Measurements from ENCODE around the gene SDHAF3.
A peak's percentile ranks its signal among the peaks of the same experiment; 100 is the strongest.
"Not testable (repeated sequence)": the region's sequence is repeated elsewhere in the genome, so short reads cannot be mapped to it uniquely, and the experiment has no call there.

SDHAF3 gene

DNA sequence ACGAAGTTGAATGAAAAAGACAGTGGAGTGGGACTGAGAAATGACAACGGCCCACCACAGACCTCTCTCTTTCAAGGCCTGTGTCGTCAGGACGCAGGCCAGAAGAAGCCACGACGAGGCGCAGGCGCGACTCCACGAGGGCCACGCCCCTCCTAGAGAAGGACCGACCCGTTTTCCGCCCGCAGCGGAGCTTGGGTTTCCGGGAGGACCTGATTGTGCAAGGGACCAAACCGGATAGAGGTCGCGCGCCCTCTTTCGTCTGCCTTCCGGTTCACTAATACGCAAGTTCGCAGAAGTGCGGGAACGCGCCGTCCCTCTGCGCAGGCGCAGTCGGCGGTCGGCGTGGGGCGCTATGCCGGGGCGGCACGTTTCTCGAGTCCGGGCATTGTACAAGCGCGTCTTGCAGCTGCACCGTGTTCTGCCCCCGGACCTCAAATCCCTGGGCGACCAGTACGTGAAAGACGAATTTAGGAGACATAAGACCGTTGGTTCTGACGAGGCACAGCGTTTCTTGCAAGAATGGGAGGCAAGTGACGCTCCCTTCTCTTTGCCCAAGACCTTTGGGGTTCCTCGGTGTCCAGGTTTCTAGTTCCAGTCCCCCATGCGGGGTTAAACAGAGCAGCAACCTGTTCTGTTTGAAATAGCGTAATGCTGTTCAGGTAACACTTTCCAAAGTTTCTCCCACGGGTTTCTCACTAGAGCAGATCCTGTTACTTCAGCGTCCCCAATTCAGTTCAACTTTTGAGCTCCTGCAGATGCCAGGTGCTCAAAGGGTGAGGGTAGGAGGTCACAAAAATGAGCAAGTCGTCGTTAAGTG, at the start of gene SDHAF3:
Gene SDHAF3 (plus strand): TSS at position 327 of the 817 bp plus-strand sequence. CDS start 26 bp downstream, at position 353.
- intact Hi-C loops (cut with DNase I): no loop called here
- peak; percentile 92 to 99 (median 95) for DNase-seq

DNA sequence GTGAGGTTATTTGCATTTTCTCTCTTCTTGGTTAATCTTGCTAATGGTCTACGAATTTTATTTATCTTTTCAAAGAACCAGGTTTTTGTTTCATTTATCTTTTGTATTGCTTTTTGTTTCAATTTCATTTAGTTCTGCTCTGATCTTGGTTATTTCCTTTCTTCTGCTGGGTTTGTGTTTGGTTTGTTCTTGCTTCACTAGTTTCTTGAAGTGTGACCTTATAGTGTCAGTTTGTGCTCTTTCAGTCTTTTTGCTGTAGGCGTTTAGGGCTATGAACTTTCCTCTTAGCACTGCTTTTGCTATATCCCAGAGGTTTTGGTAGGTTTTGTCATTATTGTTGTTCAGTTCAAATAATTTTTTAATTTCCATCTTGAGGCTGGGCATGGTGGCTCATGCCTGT, 45.5 kb upstream of the SDHAF3 start:
- DNase-seq; intact Hi-C loops (cut with DNase I): not testable (repeated sequence)

DNA sequence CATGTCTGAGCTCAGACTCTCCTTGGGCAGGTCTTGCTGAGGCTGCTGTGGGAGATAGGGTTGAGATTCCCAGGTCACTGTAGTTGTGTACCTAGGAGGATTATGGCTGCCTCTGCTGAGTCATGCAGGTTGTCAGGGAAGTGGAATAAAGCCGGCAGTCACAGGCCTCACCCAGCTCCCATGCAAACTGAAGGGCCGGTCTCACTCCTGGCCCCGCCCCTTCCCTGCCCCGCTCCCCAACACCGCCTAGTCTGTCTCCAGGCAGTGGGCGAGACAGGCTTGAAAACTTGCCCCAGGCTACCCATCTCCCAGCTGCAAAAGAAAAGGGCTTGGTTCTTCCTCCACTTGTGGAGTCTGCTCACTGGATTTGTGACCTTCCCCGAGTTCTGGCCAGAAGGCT, 41.6 kb upstream of the SDHAF3 start:
- DNase-seq: no peak
- intact Hi-C loops (cut with DNase I): no loop called here

DNA sequence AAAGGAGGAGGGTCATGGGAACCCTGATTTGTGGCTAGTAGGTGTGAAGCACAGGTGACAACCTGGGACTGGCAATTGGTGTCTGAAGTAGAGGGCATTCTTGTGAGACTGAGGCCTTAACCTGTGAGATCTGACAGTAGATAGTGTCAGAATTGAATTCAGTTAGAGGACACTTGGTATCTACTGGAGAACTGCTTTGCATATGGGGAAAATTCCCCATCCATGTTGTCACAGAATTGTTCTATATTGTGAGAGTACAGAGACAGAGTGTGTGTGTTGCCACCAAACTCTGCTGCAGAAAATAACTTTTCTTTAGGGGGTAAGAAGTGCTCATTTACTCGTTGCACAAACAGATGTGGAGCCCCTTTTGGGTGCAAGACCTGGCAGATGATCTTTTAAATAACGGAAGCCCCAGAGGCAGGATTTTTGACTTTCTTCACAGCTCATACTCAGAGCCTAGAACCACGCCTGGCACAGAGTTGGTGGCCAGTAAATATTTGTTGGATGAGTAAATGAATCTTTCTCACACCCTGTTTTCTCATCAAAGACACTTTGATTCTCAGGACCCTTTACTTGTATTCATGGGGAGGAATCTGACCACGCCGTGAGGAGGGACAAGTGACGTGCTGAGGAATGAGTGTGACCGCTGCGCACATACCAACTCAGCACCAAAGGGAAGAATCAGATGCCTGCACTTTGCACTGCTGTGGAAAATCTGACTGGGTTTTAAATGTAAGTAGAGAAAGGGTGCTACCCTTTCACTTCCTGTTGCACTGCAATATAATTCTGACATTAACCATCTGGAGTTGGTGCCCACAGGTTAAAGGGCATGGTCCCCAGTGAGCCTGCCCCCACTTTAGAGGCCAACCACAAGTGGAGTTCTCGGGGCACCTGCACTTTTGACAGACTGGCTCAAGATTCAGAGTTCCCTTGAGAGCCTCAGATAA, 39.2 kb upstream of the SDHAF3 start:
- intact Hi-C loops (cut with DNase I): no loop called here
- no peak for DNase-seq

DNA sequence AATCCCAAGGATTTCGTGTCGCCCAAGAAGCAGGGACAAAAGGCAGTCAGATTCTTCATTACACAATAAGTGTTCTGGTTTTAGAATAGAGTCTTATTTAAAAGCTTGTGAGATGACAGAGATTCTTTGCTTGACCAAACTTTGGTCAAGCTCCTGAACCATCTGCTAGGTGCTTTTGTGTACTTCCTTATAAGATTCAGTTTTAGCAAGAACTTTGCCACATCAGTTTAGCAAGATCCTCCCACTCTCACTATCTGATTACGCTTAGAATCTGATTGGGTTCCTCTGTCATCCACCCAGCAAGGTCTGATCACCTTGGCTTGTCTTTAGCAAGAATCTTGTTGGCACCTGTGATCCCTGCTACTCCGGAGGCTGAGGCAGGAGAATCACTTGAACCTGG, 38.2 kb upstream of the SDHAF3 start:
- intact Hi-C loops (cut with DNase I): no loop called here
- DNase-seq: no peak

DNA sequence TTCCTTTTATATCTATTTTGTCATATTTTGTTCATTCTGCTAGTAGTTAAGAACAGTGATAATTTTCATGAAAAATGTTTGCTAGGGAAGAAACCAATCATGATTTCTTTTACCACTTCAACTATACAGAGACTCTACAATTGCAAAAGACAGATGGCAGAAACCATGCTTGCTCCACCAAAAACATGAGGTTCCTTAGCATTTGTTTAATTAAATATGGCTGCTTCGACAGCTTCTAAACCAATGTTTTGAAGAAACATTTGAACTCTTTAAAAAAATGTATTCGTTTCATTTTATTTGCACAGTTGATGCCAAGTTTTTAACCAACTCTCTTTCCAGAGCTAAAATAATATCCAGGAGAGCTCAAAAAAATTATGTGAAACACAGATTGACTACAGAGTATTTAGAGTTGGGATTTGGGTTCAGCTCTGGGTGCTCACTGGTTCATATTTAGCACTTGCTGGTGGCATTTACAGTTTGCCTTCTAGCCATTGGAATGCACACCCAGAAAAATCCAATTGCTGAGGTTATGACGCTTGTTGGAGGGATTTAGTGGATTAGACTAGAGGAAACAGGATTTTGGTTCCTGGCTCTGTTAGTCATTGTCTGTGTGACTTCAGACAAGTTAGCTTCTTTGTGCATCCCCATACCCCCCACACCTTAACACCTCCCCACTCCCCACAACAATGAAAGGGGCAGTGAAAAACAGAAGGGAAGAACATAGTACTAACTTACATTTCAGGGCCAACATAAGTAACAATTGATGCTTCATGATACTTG, 35.8 kb upstream of the SDHAF3 start:
- DNase-seq: no peak
- intact Hi-C loops (cut with DNase I): no loop called here

DNA sequence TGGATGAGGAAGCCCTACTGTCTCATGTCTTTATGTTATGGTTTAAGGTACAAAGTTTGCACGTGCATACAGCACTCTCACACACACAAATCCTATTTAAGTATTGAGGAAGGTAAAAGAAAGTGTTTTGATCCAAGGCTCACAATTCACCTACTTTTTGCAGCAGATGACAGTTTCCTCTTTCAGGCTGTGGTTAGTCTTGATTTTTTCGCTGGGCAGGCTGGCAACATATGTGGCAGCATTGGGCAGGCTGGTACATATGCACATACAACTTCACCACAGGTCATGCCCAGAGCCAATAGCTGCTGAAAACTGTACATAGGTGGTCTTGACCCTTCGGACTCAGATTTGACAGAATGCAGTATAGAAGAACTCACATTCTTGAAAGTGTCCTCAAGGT, 29.1 kb upstream of the SDHAF3 start:
- intact Hi-C loops (cut with DNase I): no loop called here
- no peak for DNase-seq

DNA sequence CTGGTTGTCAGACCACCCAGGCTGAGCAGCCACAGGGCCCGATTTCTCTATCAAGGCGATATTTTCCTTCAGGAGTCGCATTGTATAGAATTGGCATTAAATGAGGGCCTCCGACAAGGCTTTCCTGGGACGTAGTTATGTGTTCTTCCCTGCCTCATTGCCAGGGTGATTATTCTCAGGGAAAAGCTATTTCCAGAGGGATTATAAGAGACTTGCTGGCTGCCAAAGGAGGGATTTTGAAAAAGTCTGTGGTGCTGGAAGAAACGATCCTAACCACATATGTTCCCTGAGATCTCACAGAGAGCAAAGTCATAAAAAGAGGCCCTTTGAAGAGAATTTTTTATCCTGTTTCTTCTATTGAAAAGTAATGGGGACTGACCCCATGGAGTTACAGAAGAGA, 27.7 kb upstream of the SDHAF3 start:
- no peak for DNase-seq
- intact Hi-C loops (cut with DNase I): no loop called here

DNA sequence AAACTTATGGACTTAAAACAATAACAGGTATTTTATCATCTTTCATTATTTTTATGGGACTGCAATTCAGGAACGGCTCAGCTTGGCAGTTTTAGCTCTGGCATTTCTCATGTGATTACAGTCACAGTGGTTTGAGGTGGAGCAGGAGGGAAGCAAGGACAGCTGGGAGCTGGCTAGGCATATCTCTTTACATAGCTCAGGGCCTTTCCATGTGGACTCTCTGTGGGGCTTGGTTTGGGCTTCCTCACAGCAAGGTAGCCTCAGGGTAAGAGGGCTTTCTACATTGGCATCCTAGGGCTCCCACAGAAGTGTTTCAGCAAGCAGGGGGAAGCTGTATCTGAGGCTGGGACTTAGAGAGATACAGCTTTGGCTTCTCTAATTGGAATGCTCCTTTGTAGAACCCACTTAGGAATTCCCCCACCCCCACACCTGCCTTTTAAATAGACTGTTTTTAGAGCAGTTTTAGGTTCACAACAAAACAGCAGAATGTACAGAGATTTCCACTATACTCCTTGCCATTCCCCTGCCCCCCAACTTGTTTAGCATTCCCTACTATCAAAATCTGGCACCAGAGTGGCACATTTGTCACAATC, 26.6 kb upstream of the SDHAF3 start:
- no peak for DNase-seq
- intact Hi-C loops (cut with DNase I): no loop called here

DNA sequence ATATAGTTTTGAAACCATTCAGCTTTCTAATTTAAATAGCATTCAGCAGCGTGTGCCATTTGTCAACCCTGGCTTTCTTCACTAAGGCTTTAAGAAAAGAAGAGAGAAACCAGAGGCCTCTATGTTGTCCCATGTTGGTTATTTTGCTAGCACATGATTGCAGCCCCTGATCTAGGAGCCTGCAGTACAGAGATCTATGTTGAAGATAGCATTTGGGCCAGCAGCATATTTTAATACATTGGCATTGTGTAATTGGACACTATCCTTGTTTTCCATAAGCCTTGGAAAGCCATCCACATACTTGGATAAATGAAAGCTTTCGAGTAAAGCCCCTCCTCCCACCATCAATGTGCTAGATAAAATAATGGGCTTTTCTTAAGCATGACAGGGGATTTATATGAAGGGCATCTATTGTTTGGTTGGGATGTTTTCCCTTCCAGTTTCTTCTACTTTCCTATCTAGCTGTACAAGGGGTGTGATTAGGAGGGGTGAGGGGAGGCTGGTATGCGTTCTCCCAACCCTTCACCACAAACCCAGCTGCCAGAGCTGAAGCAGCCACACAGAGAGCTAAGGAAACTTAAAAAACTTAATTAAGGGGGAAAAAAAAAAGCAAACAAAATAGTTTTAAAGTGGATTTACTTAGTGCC, 23.1 kb upstream of the SDHAF3 start:
- no peak for DNase-seq
- intact Hi-C loops (cut with DNase I): no loop called here

DNA sequence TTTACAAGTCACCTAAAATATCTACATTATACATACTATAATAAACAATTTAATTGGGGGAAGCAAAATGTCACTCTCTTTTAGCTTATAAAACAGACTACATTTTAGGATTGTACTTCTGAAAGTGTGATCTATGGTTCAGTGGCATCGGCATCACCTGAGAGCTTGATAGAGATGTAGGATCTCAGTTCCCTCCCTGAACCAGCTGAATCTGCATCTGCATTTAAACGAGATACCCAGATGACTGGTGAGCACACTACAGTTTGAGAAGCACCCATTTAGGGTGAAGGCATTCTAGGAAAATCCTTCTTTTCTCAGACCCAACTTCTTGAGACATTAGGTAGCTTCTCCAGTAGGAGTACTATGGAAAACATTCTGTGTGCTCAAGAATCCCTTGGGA, 21.5 kb upstream of the SDHAF3 start:
- no peak for DNase-seq
- intact Hi-C loops (cut with DNase I): no loop called here

DNA sequence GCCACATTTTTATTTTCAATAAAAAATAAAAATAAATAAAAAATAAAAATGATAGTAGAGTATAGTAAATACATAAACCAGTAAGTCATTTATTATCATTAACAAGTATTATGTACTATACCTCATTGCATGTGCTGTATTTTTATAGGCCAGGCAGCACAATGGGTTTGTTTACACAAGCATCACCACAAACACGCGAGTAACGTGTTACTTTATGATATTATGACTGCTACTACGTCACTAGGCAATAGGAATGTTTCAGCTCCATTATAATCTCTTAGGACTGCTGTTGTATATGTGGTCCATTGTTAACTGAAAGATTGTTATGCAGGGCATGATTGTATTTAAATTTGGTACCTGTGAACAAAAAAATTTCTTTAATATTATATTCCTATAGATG, 20.8 kb upstream of the SDHAF3 start:
- no peak for DNase-seq
- intact Hi-C loops (cut with DNase I): no loop called here

DNA sequence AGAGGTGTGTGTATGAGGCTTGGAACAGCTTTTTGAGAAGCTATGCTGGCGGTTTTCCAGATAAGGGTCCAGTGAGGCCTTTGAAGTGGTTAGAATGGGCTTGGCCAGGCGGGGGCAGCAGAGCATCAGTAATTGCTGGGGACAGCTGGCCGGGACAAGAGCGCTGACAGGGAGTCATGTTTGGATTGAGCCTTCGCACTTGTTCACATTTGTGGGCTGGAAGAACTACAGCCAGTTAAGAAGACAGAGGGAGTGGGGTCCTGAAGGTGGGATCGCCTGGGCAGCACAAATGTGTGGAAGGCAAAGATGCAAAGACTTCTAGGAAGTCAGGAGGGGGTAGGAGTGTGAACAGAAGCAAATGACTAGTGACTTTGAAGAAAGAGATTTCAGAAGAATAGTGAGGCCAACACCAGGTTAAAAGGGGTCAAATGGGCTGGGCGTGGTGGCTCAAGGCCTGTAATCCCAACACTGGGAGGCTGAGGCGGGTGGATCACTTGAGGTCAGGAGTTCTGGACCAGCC, 12.7 kb upstream of the SDHAF3 start:
- intact Hi-C loops (cut with DNase I): loop anchor here (1.0 kb wide), 2 partner anchors 75 to 731 kb away; no protein-coding TSS in a partner anchor

DNA sequence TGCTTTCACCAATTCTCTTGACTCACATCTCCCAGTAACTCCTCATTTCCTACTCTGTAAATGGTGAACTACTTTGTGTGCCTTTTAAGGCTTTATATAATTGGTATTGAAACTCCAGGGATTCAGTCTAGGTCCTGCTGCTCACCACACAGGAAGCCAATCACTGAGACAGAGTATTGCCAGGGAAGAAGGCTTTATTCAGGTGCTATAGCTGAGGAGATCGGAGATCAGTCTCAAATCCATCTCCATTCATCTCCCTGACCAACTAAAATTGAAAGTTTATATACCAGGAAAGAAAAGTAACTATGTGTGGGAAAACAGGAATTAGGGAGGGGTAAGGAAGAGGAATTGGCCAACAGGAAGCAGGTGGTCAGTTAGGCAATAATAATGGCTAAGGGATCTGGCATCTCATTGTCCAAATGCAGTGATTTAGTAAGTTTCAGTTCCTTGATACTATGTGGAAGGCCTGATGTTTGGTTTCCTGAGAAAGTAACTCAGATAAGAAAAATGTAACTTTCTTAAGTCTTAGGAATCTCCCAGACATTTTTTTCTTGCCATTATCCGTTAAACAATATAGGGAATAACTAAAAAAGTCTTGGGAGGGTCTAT, 10.2 kb upstream of the SDHAF3 start:
- intact Hi-C loops (cut with DNase I): no loop called here
- no peak for DNase-seq

More for the DNA sequence above, 12.7 kb upstream of the SDHAF3 start:
- peak; percentile 38 to 96 (median 82) for DNase-seq

DNA sequence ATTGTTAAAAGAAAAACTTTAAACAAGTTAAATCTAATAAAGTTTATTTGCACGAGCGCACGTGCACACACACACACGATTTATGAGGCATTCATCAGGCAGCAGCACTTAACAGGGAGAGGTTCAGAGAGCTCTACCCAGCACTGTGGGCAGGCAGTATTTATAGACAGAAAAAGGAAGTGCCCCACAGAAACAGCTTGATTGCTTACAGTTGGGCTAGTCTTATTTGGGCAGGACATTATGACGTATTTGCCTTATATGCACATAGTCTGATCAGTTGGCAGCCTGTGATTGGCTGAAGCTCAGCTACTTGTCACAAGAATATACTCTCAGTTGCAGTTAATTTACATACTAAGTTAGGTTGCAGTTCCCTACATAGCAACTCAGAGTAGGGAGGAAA, 1.2 kb upstream of the SDHAF3 start:
- intact Hi-C loops (cut with DNase I): no loop called here
- peak in 1 of 10 donors; percentile 32 for DNase-seq

DNA sequence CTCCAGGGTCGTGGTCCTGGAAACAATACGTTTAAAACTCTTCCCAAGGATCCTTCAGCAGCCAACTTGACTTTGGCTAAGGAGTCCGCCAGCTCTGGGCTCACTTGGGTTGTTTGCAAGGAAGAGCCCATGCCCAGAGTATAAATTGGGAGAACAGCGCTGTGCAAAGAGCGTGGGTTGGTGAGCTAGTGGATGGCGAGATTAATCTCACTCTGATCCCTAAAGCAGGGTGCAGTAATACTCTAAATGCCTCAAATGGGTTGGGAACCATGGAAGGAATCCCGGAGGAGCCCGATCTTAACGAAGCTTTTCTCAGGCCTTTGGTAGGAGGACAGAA, 495 bp upstream of the SDHAF3 start:
- intact Hi-C loops (cut with DNase I): no loop called here
- peak in 1 of 10 donors; percentile 71 for DNase-seq

DNA sequence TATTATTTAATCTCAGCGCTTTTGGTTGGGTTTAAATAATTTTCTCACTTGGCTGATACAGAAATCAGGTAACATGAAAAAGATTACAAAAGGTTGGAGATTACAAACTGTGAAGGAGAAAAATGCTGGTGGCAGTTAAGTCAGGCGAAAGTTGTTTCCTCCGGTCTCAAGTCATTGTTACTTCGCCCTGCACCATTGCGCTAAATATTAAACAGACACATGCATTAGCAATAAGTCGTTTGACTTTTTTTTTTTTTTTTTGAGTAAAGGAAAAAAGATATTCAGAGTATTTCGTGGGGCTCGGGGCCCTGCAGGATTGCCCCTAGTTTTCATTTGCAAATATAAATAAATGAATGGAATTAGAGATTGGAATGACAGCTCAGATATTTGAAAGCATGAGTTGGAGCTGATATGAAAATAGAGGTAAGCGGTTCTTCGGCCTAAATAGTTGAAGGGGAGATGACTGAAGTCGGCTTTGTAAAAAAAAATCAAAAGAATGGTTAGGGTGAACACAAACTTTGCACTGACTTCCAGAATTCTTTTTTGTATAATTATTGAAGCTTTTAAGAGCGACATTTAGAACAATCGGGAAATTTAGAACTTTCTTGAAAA, 914 bp downstream of the SDHAF3 start:
- intact Hi-C loops (cut with DNase I): no loop called here

DNA sequence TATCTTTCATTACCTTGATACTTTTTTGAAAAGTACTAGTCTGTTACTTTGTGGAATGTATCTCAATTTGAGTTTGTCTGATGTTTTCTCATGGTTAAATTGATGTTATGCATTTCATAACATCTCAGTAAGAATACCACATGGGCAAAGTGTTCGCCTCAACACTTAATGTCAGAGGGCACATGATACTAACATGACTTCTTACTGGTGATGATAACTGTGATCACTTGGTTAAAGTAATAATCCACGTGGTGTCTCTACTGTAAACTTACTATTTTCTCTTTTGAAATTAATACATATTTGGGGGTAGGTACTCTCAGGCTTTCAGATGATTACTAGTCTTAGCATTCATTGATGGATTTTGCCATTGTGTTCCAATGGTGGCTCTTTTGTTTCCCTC, 2.2 kb downstream of the SDHAF3 start:
- intact Hi-C loops (cut with DNase I): no loop called here
- DNase-seq: no peak

More for the DNA sequence above, 914 bp downstream of the SDHAF3 start:
- DNase-seq: no peak

Measured in posterior cingulate gyrus (tissue), 11 donors.